Breast epithelium (tissue), 3 donors: ENCODE results near the gene CHD9.

ENCODE experiments used
- CTCF ChIP-seq, 3 donors: fragments of 450-650 bp; IDR thresholded peaks; one replicate each; pipeline ENCODE4 v1.5.1; 2016 to 2017; ENCODE audit warnings: antibody characterized with exemption in 3 of 3, mild to moderate bottlenecking in 3 of 3, moderate library complexity in 3 of 3
- POLR2A ChIP-seq: fragments of 450-650 bp; IDR thresholded peaks from one replicate; pipeline ENCODE4 v1.6.1; 2016; ENCODE audit warnings: antibody characterized with exemption, mild to moderate bottlenecking, moderate library complexity
- POLR2AphosphoS5 ChIP-seq, 3 donors: sonication (generic); formaldehyde crosslinking; IDR thresholded peaks; one replicate each; pipeline ENCODE4 v1.6.1; 2017; ENCODE audit warnings: antibody characterized with exemption in 3 of 3

DNA sequence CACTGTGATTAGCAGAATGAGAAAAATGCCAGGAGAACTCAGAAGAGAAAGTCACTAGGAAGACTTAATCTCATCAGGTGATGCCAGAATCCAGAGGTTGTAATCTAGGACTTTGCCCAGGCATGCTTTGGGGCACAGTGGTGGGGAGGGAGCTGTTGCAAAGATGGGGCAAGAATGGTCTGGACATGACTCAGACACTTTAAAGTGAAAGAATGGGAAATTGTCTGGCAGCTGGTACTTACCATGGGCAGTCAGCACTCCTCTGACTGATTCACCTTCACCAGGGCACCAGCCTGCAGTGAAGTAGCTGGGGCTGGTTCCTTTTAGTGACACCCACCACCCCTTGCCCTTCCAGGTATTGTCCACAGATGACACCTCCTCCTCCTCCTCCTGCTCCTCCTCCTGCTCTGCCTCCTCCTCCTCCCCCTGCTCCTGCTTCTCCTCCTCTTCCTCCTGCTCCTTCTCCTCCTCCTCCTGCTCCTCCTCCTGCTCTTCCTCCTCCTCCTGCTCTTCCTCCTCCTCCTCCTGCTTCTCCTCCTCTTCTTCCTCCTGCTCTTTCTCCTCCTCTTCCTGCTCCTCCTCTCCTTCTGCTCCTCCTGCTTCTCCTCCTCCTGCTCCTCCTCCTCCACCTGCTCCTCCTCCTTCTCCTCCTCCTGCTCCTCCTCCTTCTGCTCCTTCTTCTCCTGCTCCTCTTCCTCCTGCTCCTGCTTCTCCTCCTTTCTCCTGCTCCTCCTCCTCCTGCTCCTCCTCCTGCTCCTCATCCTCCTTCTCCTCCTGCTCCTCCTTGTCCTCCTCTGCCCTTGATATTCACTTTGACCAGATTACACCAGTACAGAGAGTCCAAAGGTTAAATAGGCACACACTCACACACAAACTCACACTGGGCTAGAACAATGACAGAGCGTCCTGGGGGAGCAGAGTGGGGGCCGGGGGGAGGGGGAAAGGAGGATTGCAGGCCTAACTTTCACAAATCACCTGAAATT is 2.0 kb upstream of the CHD9 start, which contains the start of gene CHD9NB:
- TF ChIP-seq CTCF (IDR thresholded peaks at IDR 0.05) (no peak), POLR2A (no peak), POLR2AphosphoS5 (IDR thresholded peaks at IDR 0.05) (no peak)
